Measurements from ENCODE around the gene TCERG1L.

DNA sequence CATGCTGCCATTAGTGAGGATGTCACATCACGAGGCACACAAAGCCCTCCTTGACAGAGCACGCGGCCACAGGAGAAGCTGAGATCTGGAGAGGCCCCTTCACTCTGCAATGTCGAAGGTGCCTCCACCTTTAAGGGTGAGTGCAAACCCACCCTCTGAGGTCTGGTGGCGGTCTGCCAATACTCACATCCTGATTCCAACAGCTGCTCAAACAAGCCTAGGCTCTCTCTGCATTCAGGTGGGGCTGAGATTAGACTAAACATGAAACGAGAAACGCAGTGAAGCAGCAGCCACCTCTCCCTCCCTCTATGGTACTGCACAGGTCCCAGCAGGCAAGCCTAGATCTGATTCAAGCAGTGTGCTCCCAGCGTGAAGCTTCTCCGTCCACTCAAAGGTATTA, 151.8 kb downstream of the TCERG1L start:
- TF ChIP-seq TAF1 (IDR thresholded peaks at IDR 0.05; ENCODE audit: low read depth) (no peak), SMC3 (conservative IDR thresholded peaks at IDR 0.05; ENCODE audit: poor library complexity) (no peak)
- TF ChIP-seq, protein P1, sequence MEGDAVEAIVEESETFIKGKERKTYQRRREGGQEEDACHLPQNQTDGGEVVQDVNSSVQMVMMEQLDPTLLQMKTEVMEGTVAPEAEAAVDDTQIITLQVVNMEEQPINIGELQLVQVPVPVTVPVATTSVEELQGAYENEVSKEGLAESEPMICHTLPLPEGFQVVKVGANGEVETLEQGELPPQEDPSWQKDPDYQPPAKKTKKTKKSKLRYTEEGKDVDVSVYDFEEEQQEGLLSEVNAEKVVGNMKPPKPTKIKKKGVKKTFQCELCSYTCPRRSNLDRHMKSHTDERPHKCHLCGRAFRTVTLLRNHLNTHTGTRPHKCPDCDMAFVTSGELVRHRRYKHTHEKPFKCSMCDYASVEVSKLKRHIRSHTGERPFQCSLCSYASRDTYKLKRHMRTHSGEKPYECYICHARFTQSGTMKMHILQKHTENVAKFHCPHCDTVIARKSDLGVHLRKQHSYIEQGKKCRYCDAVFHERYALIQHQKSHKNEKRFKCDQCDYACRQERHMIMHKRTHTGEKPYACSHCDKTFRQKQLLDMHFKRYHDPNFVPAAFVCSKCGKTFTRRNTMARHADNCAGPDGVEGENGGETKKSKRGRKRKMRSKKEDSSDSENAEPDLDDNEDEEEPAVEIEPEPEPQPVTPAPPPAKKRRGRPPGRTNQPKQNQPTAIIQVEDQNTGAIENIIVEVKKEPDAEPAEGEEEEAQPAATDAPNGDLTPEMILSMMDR (IDR thresholded peaks at IDR 0.05; ENCODE audit: poor library complexity, severe bottlenecking) = no peak
